MCF 10A (cell line): Measurements from ENCODE around the gene MED26. TPM values are rescaled to one million over a fixed set of nuclear protein-coding genes. Genes with fewer than 3 reads are reported as not detected.
A peak's percentile ranks its signal among the peaks of the same experiment; 100 is the strongest.

ENCODE experiments used
- BruUV-seq: library from RNA; stranded (reverse); fragments of 400-500 nt; replicated peaks from 2 replicates; lab custom pipeline; 2021; lab: Mats Ljungman, UMichigan
- CTCF ChIA-PET: fragments of 300-600 bp; sonication (Branson Sonifier 250); formaldehyde crosslinking; extraction: SDS; loops from one replicate; lab custom pipeline; 2021; ENCODE audit warnings: antibody characterized with exemption, inconsistent platforms; lab: Yijun Ruan, JAX
- POLR2A ChIA-PET: fragments of 300-600, 350-650 bp; sonication (Branson Sonifier 250); formaldehyde crosslinking; extraction: SDS; loops from one replicate; lab custom pipeline; 2020; ENCODE audit warnings: antibody characterized with exemption, inconsistent platforms; lab: Yijun Ruan, JAX
- DNase-seq: peaks from one replicate; pipeline ENCODE4 v3.0.0-alpha.2; 2018; ENCODE audit not compliant: unreplicated experiment
- H3K27ac Mint-ChIP-seq: one replicate; pipeline ENCODE4 v1.8.0; 2022; ENCODE audit warnings: mild to moderate bottlenecking, low read depth, mixed read lengths; ENCODE audit not compliant: unreplicated experiment
- H3K27me3 Mint-ChIP-seq: one replicate; pipeline ENCODE4 v1.8.0; 2022; ENCODE audit warnings: mixed read lengths; ENCODE audit not compliant: insufficient read depth, unreplicated experiment
- H3K36me3 Mint-ChIP-seq: one replicate; pipeline ENCODE4 v1.8.0; 2022; ENCODE audit warnings: mild to moderate bottlenecking, moderate library complexity, mixed read lengths; ENCODE audit not compliant: insufficient read depth, unreplicated experiment
- H3K4me1 Mint-ChIP-seq: one replicate; pipeline ENCODE4 v1.8.0; 2022; ENCODE audit warnings: mixed read lengths; ENCODE audit not compliant: insufficient read depth, unreplicated experiment
- H3K4me3 Mint-ChIP-seq: one replicate; pipeline ENCODE4 v1.8.0; 2022; ENCODE audit warnings: mild to moderate bottlenecking, moderate library complexity, mixed read lengths; ENCODE audit not compliant: unreplicated experiment
- H3K9me3 Mint-ChIP-seq: one replicate; pipeline ENCODE4 v1.8.0; 2022; ENCODE audit warnings: mixed read lengths; ENCODE audit not compliant: unreplicated experiment
- intact Hi-C: fragments of 100-400 bp; cut with micrococcal nuclease; formaldehyde crosslinking; loops from 2 replicates; pipeline ENCODE4 v1.14.1; 2022
- total RNA-seq: library from RNA; stranded (reverse); gene quantifications from 2 replicates; pipeline ENCODE4 v1.2.3, GENCODE V29; 2022
- TF ChIP-seq, protein P1 (sequence below): fragments of 200-600 bp; IDR thresholded peaks from one replicate; pipeline ENCODE4 v1.8.0; 2022; ENCODE audit warnings: antibody characterized with exemption, mild to moderate bottlenecking; ENCODE audit not compliant: unreplicated experiment

The MED26 gene
- total RNA-seq, 1 experiment from 2014 or later: 12.9 TPM

DNA sequence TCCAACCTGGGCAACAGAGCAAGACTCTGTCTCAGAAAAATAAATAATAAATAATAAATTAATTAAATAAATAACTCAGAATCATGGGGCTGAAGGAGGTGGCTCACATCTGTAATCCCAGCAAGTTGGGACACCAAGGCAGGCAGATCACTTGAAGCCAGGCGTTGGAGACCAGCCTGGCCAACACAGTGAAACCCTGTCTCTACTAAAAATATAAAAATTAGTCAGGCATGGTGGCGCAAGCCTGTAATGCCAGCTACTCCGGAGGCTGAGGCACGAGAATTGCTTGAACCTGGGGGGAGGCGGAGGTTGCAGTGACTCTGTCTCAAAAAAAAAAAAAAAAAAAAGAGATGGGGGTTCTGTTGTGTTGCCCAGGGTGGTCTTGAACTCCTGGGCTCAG, 40.2 kb upstream of the MED26 start:
- no peak overlapping the region for H3K27ac Mint-ChIP-seq
- TF ChIP-seq, protein P1, sequence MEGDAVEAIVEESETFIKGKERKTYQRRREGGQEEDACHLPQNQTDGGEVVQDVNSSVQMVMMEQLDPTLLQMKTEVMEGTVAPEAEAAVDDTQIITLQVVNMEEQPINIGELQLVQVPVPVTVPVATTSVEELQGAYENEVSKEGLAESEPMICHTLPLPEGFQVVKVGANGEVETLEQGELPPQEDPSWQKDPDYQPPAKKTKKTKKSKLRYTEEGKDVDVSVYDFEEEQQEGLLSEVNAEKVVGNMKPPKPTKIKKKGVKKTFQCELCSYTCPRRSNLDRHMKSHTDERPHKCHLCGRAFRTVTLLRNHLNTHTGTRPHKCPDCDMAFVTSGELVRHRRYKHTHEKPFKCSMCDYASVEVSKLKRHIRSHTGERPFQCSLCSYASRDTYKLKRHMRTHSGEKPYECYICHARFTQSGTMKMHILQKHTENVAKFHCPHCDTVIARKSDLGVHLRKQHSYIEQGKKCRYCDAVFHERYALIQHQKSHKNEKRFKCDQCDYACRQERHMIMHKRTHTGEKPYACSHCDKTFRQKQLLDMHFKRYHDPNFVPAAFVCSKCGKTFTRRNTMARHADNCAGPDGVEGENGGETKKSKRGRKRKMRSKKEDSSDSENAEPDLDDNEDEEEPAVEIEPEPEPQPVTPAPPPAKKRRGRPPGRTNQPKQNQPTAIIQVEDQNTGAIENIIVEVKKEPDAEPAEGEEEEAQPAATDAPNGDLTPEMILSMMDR: no peak
- no peak overlapping the region for H3K4me3 Mint-ChIP-seq
- no peaks in the 10 kb centered on the region for H3K4me1 Mint-ChIP-seq
- POLR2A ChIA-PET: no interaction called here
- no peaks in the 10 kb centered on the region for H3K27me3 Mint-ChIP-seq
- H3K36me3 Mint-ChIP-seq: no peaks in the 10 kb centered on the region
- CTCF ChIA-PET: no interaction called here
- no peaks in the 10 kb centered on the region for H3K9me3 Mint-ChIP-seq
- no TSS peak for BruUV-seq
- intact Hi-C loops: no loop called here
- DNase-seq: no peak

DNA sequence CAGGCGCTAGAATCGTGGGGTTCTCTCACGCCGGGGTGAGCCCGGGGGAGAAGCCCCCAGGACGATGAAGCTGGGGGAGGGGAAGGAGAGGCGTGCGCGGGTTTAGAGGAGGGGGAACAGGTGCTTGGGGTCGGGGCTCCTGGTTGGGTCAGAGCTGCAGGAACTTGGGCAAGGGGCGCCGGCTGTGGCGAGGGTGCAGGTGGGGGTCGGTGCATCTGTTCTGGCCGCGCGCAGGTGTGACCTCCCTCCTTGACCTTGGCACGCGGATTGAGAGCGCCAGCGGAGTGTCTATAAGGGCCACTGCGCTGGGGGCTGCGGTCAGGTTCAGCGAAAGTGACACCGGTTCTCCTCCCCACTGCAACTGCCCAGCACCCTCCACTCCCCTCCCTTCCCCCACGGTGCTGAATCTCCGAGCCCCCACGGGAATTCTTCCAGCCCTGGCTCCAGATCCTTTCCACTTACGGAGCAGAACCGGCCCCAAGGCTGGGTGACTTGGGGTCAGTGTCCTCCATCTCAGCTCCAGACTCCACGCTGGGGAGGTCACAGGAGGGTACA, 33.6 kb upstream of the MED26 start:
- BruUV-seq: no TSS peak
- no peaks in the 10 kb centered on the region for H3K9me3 Mint-ChIP-seq
- TF ChIP-seq, protein P1: no peak
- H3K27me3 Mint-ChIP-seq: no peaks in the 10 kb centered on the region
- DNase-seq: no peak
- CTCF ChIA-PET: interaction anchor here (0.6 kb wide), 1 partner anchor 34 kb away, joined by 3 read pairs; the partner anchor contains the start of gene MED26
- peaks cover 22% of the 10 kb centered on the region for H3K36me3 Mint-ChIP-seq
- POLR2A ChIA-PET: interaction anchor here (0.5 to 3.7 kb wide), 18 partner anchors 8 to 447 kb away, joined by 3 to 30 read pairs (median 6); partner anchors contain the start of genes CHERP, MED26, NWD1 and SIN3B
- intact Hi-C loops: no loop called here
- peak overlapping the region; percentile 95 for H3K4me3 Mint-ChIP-seq
- peaks cover 7% of the 10 kb centered on the region for H3K4me1 Mint-ChIP-seq
- H3K27ac Mint-ChIP-seq: no peak overlapping the region

DNA sequence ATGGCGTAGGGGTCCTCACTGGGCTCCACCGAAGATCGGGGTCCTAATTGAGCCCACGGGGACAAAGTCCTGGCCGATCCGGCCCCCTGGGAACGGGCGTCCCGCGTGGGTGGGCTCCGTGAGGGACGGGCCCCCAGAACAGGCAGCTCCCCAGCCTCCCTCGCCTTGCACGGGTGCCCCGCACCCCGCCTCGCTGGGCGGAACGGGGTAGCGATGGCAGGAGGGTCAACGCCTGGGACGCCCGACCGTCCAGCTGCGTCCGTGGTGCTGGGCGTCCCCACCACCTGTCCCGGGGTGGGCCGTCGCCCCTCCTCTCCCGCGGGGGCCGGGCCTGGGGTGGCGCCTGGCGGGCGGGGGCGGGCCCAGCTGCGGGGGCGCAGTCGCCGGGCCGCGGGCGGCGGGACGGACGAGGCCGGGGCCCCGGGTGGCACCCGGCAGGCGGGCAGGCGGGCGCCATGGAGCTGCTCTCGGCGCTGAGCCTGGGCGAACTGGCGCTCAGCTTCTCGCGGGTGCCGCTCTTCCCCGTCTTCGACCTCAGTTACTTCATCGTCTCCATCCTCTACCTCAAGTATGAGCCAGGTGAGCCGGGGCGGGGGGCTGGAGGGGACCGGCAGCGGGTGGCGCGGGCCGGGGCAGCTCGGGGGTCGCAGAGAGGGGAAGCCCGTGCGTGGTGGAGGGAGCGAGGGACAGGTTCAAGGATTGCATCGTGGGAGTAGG, 32.9 kb upstream of the MED26 start, which contains the start of gene TMEM38A:
Gene TMEM38A (plus strand): TSS at position 377 of the 717 bp plus-strand sequence. CDS start 79 bp downstream, at position 456.
- Mint-ChIP-seq H3K4me1 (peaks cover 7% of the 10 kb centered on the region), H3K4me3 (peak within 1 kb of the TSS; percentile 95), H3K27me3 (no peaks in the 10 kb centered on the region), H3K27ac (peak within 1 kb of the TSS; percentile 94), H3K9me3 (no peaks in the 10 kb centered on the region), H3K36me3 (peaks cover 28% of the 10 kb centered on the region)
- intact Hi-C loops: no loop called here
- ChIA-PET CTCF (interaction anchor here (0.6 to 1.1 kb wide), 5 partner anchors 33 to 75 kb away, joined by 3 to 4 read pairs (median 4); partner anchors contain the start of gene MED26), POLR2A (interaction anchor here (0.6 to 3.7 kb wide), 28 partner anchors 9 to 544 kb away, joined by 3 to 30 read pairs (median 4); partner anchors contain the start of genes CHERP, MED26, NWD1 and SIN3B)
- BruUV-seq: no TSS peak
- TF ChIP-seq, protein P1: no peak
- DNase-seq: peak; percentile 28
